Activated CD8-positive, alpha-beta memory T cell treated with anti-CD3 and anti-CD28 coated beads for 1 hour (primary cell): ENCODE results near the gene DUSP6.

Experiments used
- DNase-seq, 2 donors: peaks; one replicate each; pipeline ENCODE4 v3.0.0-alpha.2; 2020; ENCODE audit warnings: low read depth in 1 of 2; ENCODE audit errors: extremely low read depth in 1 of 2

Gene DUSP6

GRCh38 chr12:89376202-89376529 lies 23.9 kb upstream of the DUSP6 start:
- DNase-seq = no peak

GRCh38 chr12:89373763-89374572 lies 21.7 kb upstream of the DUSP6 start:
- no peak for DNase-seq

GRCh38 chr12:89372584-89373370 lies 20.5 kb upstream of the DUSP6 start:
- no peak for DNase-seq

GRCh38 chr12:89370850-89371249 lies 18.5 kb upstream of the DUSP6 start:
- no peak for DNase-seq

GRCh38 chr12:89370421-89370831 lies 18.1 kb upstream of the DUSP6 start:
- DNase-seq = no peak

GRCh38 chr12:89369166-89369565 lies 16.9 kb upstream of the DUSP6 start:
- no peak for DNase-seq

- DNase-seq = no peak
Observed at GRCh38 chr12:89368391-89368790, 16.1 kb upstream of the DUSP6 start.

GRCh38 chr12:89366676-89367364 lies 14.5 kb upstream of the DUSP6 start:
- no peak for DNase-seq

GRCh38 chr12:89364631-89365030 lies 12.3 kb upstream of the DUSP6 start:
- DNase-seq = no peak

- no peak for DNase-seq
Observed at GRCh38 chr12:89364058-89364457, 11.8 kb upstream of the DUSP6 start.

GRCh38 chr12:89363582-89363981 lies 11.3 kb upstream of the DUSP6 start:
- DNase-seq = no peak

GRCh38 chr12:89363084-89363483 lies 10.8 kb upstream of the DUSP6 start:
- DNase-seq = no peak

- no peak for DNase-seq
Observed at GRCh38 chr12:89359615-89360014, 7.3 kb upstream of the DUSP6 start.

GRCh38 chr12:89358805-89359204 lies 6.5 kb upstream of the DUSP6 start:
- no peak for DNase-seq

- DNase-seq = no peak
Observed at GRCh38 chr12:89357297-89357730, 5.0 kb upstream of the DUSP6 start.

- no peak for DNase-seq
Observed at GRCh38 chr12:89356069-89356665, 3.9 kb upstream of the DUSP6 start.

GRCh38 chr12:89355243-89356068 lies 3.2 kb upstream of the DUSP6 start:
- DNase-seq = no peak

- DNase-seq = no peak
Observed at GRCh38 chr12:89354612-89355067, 2.3 kb upstream of the DUSP6 start.

- DNase-seq = peak in 1 of 2 donors; percentile 37
Observed at GRCh38 chr12:89353823-89354611, 1.7 kb upstream of the DUSP6 start.
